ENCODE data around the gene TMEM144.

Gene TMEM144

GRCh38 chr4:158291334-158292055, 81.2 kb downstream of the TMEM144 start:
- in situ Hi-C loops (cut with MboI; ENCODE audit: low sequenced_read_pairs), result no loop called here

GRCh38 chr4:158292156-158292555, 81.9 kb downstream of the TMEM144 start:
- in situ Hi-C loops (cut with MboI; ENCODE audit: low sequenced_read_pairs), result no loop called here

GRCh38 chr4:158295053-158295452, 84.8 kb downstream of the TMEM144 start:
- in situ Hi-C loops (cut with MboI; ENCODE audit: low sequenced_read_pairs), result no loop called here

GRCh38 chr4:158297866-158298265, 87.6 kb downstream of the TMEM144 start:
- in situ Hi-C loops (cut with MboI; ENCODE audit: low sequenced_read_pairs), result no loop called here

GRCh38 chr4:158299459-158300007, 89.2 kb downstream of the TMEM144 start:
- in situ Hi-C loops (cut with MboI; ENCODE audit: low sequenced_read_pairs), result no loop called here

GRCh38 chr4:158300012-158300411, 89.7 kb downstream of the TMEM144 start:
- in situ Hi-C loops (cut with MboI; ENCODE audit: low sequenced_read_pairs), result no loop called here

- in situ Hi-C loops (cut with MboI; ENCODE audit: low sequenced_read_pairs), result no loop called here
These were observed 92.0 kb downstream of the TMEM144 start for GRCh38 chr4:158302076-158302866.

GRCh38 chr4:158304694-158305093, 94.4 kb downstream of the TMEM144 start:
- in situ Hi-C loops (cut with MboI; ENCODE audit: low sequenced_read_pairs), result no loop called here

Data from HL-60/S4 (cell line).